Common myeloid progenitor, CD34-positive (primary cell): Measurements from ENCODE around the gene PHF3.

Experiments
- CTCF ChIA-PET: fragments of 350-600 bp; sonication (Branson Sonifier 250); formaldehyde crosslinking; loops from one replicate; lab custom pipeline; 2021; ENCODE audit warnings: antibody characterized with exemption; lab: Charles Lee
- POLR2A ChIA-PET: fragments of 350-600 bp; sonication (Branson Sonifier 250); formaldehyde crosslinking; loops from one replicate; lab custom pipeline; 2021; ENCODE audit warnings: antibody characterized with exemption; lab: Charles Lee
- DNase-seq, 3 donors: peaks; one replicate each; pipeline versions ENCODE4 v3.0.0 to v3.0.0-alpha.2; 2013
- H3K27ac ChIP-seq, 2 experiments: 1 replicate in 1 of 2; 2 replicates in 1 of 2; pipeline ENCODE4 v1.7.0; 2013; ENCODE audit warnings: inconsistent platforms in 2 of 2, low read length in 2 of 2, mild to moderate bottlenecking in 2 of 2, low read depth in 1 of 2, moderate library complexity in 1 of 2; ENCODE audit not compliant: severe bottlenecking in 2 of 2, insufficient read depth in 1 of 2, poor library complexity in 1 of 2
- H3K27me3 ChIP-seq, 5 experiments: replicated peaks in 2 of 5; 1 replicate in 3 of 5; 2 replicates in 2 of 5; pipeline versions ENCODE4 v1.6.1 to v1.7.0; 2013; ENCODE audit warnings: low read length in 4 of 5, mild to moderate bottlenecking in 2 of 5, moderate library complexity in 2 of 5, inconsistent platforms in 1 of 5; ENCODE audit not compliant: insufficient read depth in 5 of 5, control insufficient read depth in 4 of 5
- H3K36me3 ChIP-seq, 4 experiments: 1 replicate in 2 of 4; 2 replicates in 2 of 4; pipeline versions ENCODE4 v1.6.1 to v1.7.0; 2013; ENCODE audit warnings: low read length in 3 of 4, control low read depth in 1 of 4, mild to moderate bottlenecking in 1 of 4; ENCODE audit not compliant: control insufficient read depth in 4 of 4, insufficient read depth in 4 of 4
- H3K4me1 ChIP-seq, 4 experiments: 1 replicate in 3 of 4; 2 replicates in 1 of 4; pipeline versions ENCODE4 v1.6.1 to v1.7.1; 2013; ENCODE audit warnings: low read length in 3 of 4, mild to moderate bottlenecking in 3 of 4, control low read depth in 1 of 4, inconsistent platforms in 1 of 4, moderate library complexity in 1 of 4; ENCODE audit not compliant: control insufficient read depth in 4 of 4, insufficient read depth in 4 of 4; ENCODE audit errors: control extremely low read depth in 1 of 4
- H3K4me3 ChIP-seq, 7 experiments: 1 replicate in 4 of 7; 2 replicates in 3 of 7; pipeline versions ENCODE4 v1.5.1 to v1.7.0; 2013; ENCODE audit warnings: mild to moderate bottlenecking in 7 of 7, low read length in 6 of 7, moderate library complexity in 6 of 7, inconsistent platforms in 2 of 7, low read depth in 2 of 7, control low read depth in 1 of 7; ENCODE audit not compliant: insufficient read depth in 4 of 7, control insufficient read depth in 1 of 7; ENCODE audit errors: extremely low read depth in 1 of 7
- H3K9me3 ChIP-seq, 5 experiments: 1 replicate in 4 of 5; 2 replicates in 1 of 5; pipeline versions ENCODE4 v1.6.1 to v1.7.1; 2013; ENCODE audit warnings: low read length in 4 of 5, mild to moderate bottlenecking in 2 of 5, inconsistent platforms in 1 of 5, low read depth in 1 of 5, moderate library complexity in 1 of 5; ENCODE audit not compliant: control insufficient read depth in 4 of 5, insufficient read depth in 2 of 5; ENCODE audit errors: control extremely low read depth in 1 of 5
- WGBS: methylation state at CpG from one replicate; pipeline ENCODE4 v1.1.5; 2013; ENCODE audit not compliant: insufficient coverage; 5-methylcytosine and 5-hydroxymethylcytosine counted together

The PHF3 gene

GRCh38 chr6:63661769-63662168, 26.2 kb downstream of the PHF3 start:
- WGBS = 100% methylated on average over 2 of the region's 5 CpGs
- H3K4me3 ChIP-seq = no peak overlapping the region
- no peak for DNase-seq
- no peaks in the 10 kb centered on the region for H3K27me3 ChIP-seq
- ChIA-PET POLR2A (interaction anchor here (0.9 kb wide), 1 partner anchor 46 kb away, joined by 3 read pairs; no protein-coding TSS in a partner anchor), CTCF (interaction anchor here (2.3 kb wide), 1 partner anchor 20 kb away, joined by 5 read pairs; no protein-coding TSS in a partner anchor)
- H3K27ac ChIP-seq = peak overlapping the region in 1 of 2 experiments; percentile 25
- no peaks in the 10 kb centered on the region for H3K9me3 ChIP-seq
- H3K4me1 ChIP-seq = no peaks in the 10 kb centered on the region
- H3K36me3 ChIP-seq = peaks cover 0 to 3% (median 0%) of the 10 kb centered on the region in 4 experiments

- H3K9me3 ChIP-seq = no peaks in the 10 kb centered on the region
- H3K27ac ChIP-seq = peak overlapping the region in 1 of 2 experiments; percentile 31
- 100% methylated on average over 2 of the region's 5 CpGs for WGBS
- H3K4me1 ChIP-seq = no peaks in the 10 kb centered on the region
- H3K27me3 ChIP-seq = no peaks in the 10 kb centered on the region
- H3K36me3 ChIP-seq = peaks cover 0 to 3% (median 0%) of the 10 kb centered on the region in 4 experiments
- ChIA-PET POLR2A (interaction anchor here (0.9 kb wide), 1 partner anchor 8 kb away, joined by 3 read pairs; no protein-coding TSS in a partner anchor), CTCF (interaction anchor here (0.9 to 2.7 kb wide), 5 partner anchors 8 to 57 kb away, joined by 3 to 7 read pairs (median 5); partner anchors contain the start of gene PHF3)
- no peak overlapping the region for H3K4me3 ChIP-seq
- DNase-seq = no peak
Measured at GRCh38 chr6:63663147-63663955, 27.7 kb downstream of the PHF3 start.

GRCh38 chr6:63663956-63664281, 28.3 kb downstream of the PHF3 start:
- Histone ChIP-seq H3K27ac (no peak overlapping the region), H3K4me3 (no peak overlapping the region), H3K4me1 (no peaks in the 10 kb centered on the region), H3K27me3 (no peaks in the 10 kb centered on the region), H3K36me3 (peaks cover 0 to 3% (median 2%) of the 10 kb centered on the region in 4 experiments), H3K9me3 (no peaks in the 10 kb centered on the region)
- DNase-seq = no peak
- CTCF ChIA-PET = interaction anchor here (1.1 to 2.7 kb wide), 4 partner anchors 9 to 28 kb away, joined by 3 to 7 read pairs (median 5); partner anchors contain the start of gene PHF3
- POLR2A ChIA-PET = interaction anchor here (0.9 kb wide), 1 partner anchor 9 kb away, joined by 3 read pairs; no protein-coding TSS in a partner anchor

GRCh38 chr6:63671098-63671754, 35.6 kb downstream of the PHF3 start:
- Histone ChIP-seq H3K36me3 (peaks cover 2 to 13% (median 11%) of the 10 kb centered on the region in 4 experiments), H3K4me1 (peaks cover 0 to under 1% (median under 1%) of the 10 kb centered on the region in 4 experiments), H3K27ac (no peak overlapping the region), H3K9me3 (no peaks in the 10 kb centered on the region), H3K4me3 (no peak overlapping the region), H3K27me3 (no peaks in the 10 kb centered on the region)
- ChIA-PET POLR2A (no interaction called here), CTCF (interaction anchor here (1.2 kb wide), 1 partner anchor 15 kb away, joined by 3 read pairs; no protein-coding TSS in a partner anchor)
- no peak for DNase-seq
- WGBS = 67% methylated on average over 3 of the region's 6 CpGs

- Histone ChIP-seq H3K9me3 (no peaks in the 10 kb centered on the region), H3K4me1 (peaks cover 0 to 10% (median 3%) of the 10 kb centered on the region in 4 experiments), H3K36me3 (peaks cover 2 to 13% (median 11%) of the 10 kb centered on the region in 4 experiments), H3K27ac (no peak overlapping the region), H3K27me3 (no peaks in the 10 kb centered on the region), H3K4me3 (no peak overlapping the region)
- ChIA-PET POLR2A (no interaction called here), CTCF (interaction anchor here (1.2 to 1.3 kb wide), 2 partner anchors 11 to 16 kb away, joined by 3 to 6 read pairs; no protein-coding TSS in a partner anchor)
- WGBS = 95% methylated on average over 2 of the region's 3 CpGs
- DNase-seq = no peak
Measured at GRCh38 chr6:63672582-63673129, 37.1 kb downstream of the PHF3 start.

GRCh38 chr6:63673692-63674091, 38.1 kb downstream of the PHF3 start:
- POLR2A ChIA-PET = no interaction called here

More at GRCh38 chr6:63673692-63674091, 38.1 kb downstream of the PHF3 start:
- WGBS = no CpG with 5 or more reads among the region's 2 CpGs
- peaks cover 2 to 12% (median 11%) of the 10 kb centered on the region in 4 experiments for H3K36me3 ChIP-seq
- no peak overlapping the region for H3K4me3 ChIP-seq
- CTCF ChIA-PET = no interaction called here
- peaks cover 0 to 10% (median 3%) of the 10 kb centered on the region in 4 experiments for H3K4me1 ChIP-seq
- H3K27me3 ChIP-seq = no peaks in the 10 kb centered on the region
- H3K9me3 ChIP-seq = no peaks in the 10 kb centered on the region
- no peak for DNase-seq
- no peak overlapping the region for H3K27ac ChIP-seq
